HFF-Myc (cell line): Measurements from ENCODE around the gene PRKRIP1.

Experiments used
- DNase-seq: peaks from one replicate; pipeline ENCODE4 v3.0.0-alpha.2; 2011; ENCODE audit warnings: low read depth; ENCODE audit errors: extremely low read depth
- H3K4me3 ChIP-seq: replicated peaks from 2 replicates; pipeline ENCODE4 v1.5.1; 2011; ENCODE audit warnings: low read depth, mild to moderate bottlenecking, control low read depth, low read length
- CTCF ChIP-seq: IDR thresholded peaks from 2 replicates; pipeline ENCODE4 v1.5.1; 2012; ENCODE audit warnings: mild to moderate bottlenecking, low read depth, low read length, control low read depth; ENCODE audit errors: missing control alignments

The PRKRIP1 gene

GRCh38 chr7:102417105-102417504 lies 20.9 kb downstream of the PRKRIP1 start:
- no peak overlapping the region for H3K4me3 ChIP-seq
- no peak for TF ChIP-seq CTCF
- DNase-seq = no peak

GRCh38 chr7:102418592-102418991 lies 22.4 kb downstream of the PRKRIP1 start:
- DNase-seq = no peak
- H3K4me3 ChIP-seq = no peak overlapping the region
- TF ChIP-seq CTCF = no peak

- DNase-seq = no peak
- no peak overlapping the region for H3K4me3 ChIP-seq
- TF ChIP-seq CTCF = no peak
These were observed 25.6 kb downstream of the PRKRIP1 start for GRCh38 chr7:102421706-102422240.

- no peak for DNase-seq
- H3K4me3 ChIP-seq = no peak overlapping the region
- TF ChIP-seq CTCF = no peak
These were observed 28.0 kb downstream of the PRKRIP1 start for GRCh38 chr7:102424129-102424551.

- TF ChIP-seq CTCF = no peak
- no peak for DNase-seq
- no peak overlapping the region for H3K4me3 ChIP-seq
These were observed 28.6 kb downstream of the PRKRIP1 start for GRCh38 chr7:102424787-102425218.

GRCh38 chr7:102425639-102426267 lies 29.6 kb downstream of the PRKRIP1 start:
- no peak overlapping the region for H3K4me3 ChIP-seq
- no peak for DNase-seq
- TF ChIP-seq CTCF = no peak
